Stimulated activated naive CD4-positive, alpha-beta T cell (primary cell): Measurements from ENCODE around the gene RAC2.

Experiments
- DNase-seq, 6 experiments: peaks; one replicate each; lab custom pipeline; 2025; lab: John Stamatoyannopoulos, UW

Gene RAC2

DNA sequence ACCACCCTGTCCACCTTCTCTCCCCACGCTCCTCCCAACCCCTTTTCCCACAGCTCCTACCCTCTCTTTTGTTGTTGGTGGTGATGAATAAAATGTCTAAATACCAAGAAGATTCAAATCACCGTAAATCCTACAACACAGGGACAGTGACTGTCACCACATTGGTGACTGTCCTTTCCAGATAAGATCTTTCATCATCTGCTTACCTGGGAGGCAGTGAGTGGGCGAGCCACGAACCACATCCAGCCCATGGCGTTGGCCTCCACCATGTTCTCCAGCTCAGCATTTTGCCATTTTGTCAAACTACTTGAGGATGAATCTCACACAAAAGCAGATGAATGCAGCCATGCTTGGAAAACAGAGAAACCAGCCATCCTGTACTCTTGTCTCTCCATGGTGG lies 31.6 kb upstream of the RAC2 start:
- no peak for DNase-seq

DNA sequence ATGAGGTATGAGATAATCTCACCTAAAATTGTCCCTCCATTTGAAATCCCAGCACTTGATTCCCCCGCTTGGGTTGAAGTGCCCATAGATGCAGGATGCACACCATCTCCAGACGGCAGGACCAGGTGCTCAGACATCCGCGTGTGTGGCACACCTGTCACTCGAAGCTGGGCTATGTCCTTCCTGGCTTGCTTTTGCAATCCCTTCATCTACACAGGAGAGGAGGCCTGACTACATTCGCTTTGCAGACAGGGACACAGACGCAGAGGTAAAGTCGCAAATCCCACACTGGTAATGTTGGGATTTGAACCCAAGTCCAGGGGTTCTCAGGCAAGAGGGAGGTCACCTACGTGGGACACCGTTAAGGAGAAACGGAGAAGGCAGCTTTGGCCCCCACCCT lies 31.1 kb upstream of the RAC2 start:
- no peak for DNase-seq

DNA sequence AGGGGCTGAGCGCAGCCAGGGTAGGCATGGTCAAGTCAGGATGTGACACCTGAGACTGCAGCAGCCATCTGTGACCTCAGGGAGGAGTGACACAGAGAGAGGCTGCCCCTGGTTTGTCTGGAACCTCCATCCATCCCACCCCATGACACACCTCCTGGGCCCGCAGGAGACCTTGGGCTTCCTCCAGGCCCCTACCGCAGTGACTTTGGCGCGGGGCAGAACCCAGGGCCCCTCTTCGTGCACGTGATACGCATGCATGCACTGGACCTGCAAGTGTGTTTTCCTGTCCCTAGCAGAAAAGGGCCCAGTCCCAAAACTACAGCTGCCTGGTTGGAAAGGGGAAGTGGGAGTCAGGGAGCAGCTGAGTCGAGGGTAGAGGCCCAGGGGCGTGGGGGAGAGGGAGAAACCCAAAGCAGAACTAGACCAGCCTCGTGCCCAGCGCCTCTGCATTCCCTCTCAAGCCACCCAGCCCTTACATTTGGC lies 30.4 kb upstream of the RAC2 start:
- DNase-seq = no peak

DNA sequence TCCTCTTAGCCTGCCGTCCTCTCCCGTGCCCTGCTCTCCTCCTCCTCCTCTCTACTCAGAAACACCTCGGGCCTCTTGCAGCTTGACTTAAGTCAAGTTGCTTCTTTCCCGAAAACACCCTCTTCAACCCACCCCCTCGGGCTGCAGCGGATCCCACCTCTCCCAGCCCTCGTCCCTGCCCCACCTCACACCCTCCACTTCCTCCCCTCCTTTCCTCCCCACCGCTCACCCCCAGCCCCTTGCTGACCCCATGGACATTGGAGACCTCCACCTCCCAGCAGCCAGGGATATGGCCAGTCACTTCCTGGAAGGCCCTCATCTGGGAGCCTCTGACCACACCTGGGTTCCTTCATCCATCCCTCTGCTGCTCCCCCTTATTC lies 29.8 kb upstream of the RAC2 start:
- no peak for DNase-seq

DNA sequence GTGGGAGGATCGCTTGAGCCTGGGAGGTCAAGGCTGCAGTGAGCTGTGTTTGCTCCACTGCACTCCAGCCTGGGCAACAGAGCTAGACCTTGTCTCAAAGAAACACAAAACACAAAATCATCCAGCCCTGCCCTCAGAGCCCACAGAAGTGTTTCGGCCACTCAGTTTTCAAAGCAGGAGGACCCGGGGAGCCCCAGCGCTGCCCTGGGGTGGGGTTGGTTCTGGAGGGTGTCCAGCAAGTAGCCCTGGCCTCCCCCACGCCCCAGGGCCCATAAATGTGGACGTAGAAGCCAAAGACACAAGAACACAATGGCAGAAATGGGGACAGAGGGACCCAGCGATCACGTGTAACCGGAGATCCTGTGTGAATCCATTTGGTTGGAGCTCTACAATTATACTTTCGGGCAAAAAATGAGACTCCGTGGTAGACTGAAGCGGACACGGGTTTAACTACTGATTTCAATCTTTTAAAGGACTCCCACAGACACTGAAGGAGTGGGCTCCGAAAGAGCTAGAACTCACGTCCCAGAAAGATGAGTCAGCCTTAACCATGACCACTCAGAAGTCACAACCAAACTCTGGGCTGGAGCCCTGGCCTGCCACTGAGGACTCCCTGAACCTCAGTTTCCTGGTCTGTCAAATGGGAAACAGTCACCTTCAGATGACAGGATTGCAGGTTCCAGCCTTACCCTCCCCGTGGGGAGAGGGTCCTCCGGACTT lies 29.2 kb upstream of the RAC2 start:
- DNase-seq = no peak

DNA sequence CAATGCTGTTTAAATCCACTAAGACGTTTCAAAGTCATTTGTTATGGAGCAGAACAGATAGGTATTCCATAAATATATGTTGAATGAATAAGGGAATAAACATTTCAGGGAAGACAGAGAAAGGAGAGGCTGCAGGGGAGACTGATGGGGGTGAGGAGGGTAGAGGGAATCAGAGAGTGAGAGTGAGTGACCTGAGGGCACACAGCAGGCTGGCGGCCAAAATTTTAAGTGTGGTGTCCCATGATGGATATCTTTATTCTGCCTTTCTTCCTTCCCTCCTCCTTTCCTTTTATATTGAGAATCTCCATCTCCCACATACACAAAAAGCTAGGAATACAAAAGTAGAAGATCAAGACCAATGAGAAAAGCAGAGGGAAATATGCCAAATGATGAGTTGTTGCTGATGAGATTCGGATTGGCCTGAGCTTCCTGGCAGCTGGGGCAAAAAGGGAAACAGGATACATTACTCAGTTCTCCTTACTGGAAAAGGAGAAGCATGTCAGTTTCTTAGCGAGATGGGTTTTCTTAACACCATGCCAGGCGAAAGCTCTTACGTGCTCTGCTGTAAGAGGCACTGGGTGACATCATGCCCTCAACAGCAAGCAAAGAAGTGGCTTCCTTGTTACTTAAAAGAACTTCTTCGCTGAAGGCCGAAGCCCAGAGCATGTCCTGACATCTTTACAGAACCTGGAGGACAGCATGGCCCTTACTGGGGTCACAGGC lies 27.0 kb upstream of the RAC2 start:
- DNase-seq = no peak

DNA sequence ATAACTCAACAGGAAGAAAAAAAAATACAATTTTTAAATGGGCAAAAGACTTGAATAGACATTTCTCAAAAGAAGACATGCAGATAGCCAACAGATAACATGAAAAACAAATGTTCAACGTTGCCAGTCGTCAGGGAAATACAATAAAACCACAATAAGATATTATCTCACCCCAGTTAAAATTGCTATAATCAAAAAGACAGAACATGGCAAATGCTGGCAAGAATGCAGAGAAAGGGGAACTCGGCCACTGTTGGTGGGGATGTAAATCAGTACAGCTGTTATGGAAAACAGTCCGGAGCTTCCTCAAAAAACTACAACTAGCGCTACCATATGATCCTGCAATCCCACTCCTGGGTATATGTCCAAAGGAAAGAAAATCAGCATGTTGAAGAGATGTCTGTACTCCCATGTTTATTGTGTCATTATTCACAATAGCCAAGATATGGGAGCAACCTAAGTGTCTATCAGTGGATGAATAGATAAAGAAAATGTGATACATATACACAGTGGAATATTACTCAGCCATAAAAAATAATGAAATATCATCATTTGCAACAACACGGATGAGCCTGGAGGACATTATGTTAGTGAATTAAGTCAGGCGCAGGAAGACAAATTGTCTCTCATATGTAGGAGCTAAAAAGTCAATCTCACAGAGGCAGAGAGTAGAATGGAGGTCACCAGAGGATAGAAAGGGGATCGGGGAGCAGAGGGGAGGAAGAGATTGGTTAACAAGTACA lies 26.0 kb upstream of the RAC2 start:
- peak in 3 of 6 experiments; percentile 6 to 16 (median 13) for DNase-seq

DNA sequence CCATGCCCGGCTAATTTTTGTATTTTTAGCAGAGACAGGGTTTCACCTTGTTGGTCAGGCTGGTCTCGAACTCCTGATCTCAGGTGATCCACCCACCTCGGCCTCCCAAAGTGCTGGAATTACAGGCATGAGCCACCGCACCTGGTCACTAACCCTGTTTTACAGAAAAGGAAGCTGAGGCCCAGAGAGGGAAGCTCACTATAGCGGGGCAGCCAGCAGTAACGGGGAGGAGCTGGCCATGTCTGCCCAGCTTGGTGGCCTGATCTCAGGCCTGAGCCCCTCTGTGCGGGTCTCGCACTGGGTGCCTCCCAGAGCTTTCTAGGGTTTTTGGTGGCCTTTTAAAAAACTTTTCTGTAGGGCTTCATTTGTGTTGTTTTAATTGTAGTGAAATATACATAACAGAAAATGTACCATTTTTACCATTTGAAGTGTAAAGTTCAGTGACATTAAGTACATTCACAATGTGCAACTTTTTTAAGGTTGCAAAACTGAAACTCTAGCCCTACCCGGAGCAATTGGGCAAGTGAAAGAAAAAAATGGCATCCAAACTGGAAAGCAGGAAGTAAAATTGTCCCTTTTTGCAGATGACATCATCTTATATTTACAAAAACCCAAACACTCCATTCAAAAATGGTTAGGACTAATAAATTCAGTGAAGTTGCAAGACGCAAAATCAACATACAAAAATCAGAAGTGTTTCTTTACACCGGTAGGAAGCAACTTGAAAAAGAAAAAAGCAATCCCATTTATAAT lies 23.8 kb upstream of the RAC2 start:
- no peak for DNase-seq

DNA sequence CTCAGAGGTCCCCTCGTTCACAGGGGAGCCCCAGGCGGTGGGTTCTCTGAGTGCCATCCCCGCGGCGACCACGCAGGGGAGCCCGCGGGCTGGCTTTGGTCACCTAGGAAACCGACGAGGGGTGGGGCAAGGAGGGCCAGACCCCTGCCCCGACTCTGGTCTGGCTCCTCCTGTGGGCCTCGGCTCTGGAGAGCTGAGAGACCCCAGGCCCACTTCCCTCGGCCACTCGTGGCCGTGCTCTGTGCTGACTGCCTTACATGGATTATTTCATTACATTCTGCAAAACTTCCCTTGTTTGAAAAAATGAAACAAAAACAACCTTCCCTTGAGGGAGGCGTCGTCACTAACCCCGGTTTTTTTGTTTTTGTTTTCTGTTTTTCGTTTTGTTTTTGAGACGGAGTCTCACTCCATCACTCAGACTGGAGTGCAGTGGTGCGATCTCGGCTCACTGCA lies 23.1 kb upstream of the RAC2 start:
- DNase-seq = peak; percentile 58 to 77 (median 68)

DNA sequence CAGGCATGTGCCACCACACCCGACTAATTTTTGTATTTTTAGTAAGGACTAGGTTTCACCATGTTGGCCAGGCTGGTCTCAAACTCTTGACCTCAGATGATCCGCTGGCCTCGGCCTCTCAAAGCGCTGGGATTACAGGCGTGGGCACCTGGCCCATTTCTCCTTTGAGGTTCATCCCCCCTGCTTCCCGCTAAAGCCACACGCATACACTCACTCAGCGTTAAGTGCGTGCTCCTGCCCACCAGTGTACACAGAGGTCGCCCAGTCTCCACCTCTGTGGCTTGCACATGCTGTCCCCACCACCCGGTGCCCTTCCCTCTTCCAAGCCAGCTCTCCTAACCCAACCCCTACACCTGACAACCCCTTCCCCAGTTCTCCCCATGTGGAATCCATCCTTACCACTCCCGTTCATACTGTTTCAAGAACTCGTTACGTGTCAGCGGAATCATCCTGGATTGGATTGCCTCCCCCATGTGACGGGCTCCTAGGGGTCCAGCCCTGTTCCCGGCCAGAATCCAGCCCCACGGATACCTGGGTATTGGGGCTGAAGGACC lies 22.6 kb upstream of the RAC2 start:
- no peak for DNase-seq

DNA sequence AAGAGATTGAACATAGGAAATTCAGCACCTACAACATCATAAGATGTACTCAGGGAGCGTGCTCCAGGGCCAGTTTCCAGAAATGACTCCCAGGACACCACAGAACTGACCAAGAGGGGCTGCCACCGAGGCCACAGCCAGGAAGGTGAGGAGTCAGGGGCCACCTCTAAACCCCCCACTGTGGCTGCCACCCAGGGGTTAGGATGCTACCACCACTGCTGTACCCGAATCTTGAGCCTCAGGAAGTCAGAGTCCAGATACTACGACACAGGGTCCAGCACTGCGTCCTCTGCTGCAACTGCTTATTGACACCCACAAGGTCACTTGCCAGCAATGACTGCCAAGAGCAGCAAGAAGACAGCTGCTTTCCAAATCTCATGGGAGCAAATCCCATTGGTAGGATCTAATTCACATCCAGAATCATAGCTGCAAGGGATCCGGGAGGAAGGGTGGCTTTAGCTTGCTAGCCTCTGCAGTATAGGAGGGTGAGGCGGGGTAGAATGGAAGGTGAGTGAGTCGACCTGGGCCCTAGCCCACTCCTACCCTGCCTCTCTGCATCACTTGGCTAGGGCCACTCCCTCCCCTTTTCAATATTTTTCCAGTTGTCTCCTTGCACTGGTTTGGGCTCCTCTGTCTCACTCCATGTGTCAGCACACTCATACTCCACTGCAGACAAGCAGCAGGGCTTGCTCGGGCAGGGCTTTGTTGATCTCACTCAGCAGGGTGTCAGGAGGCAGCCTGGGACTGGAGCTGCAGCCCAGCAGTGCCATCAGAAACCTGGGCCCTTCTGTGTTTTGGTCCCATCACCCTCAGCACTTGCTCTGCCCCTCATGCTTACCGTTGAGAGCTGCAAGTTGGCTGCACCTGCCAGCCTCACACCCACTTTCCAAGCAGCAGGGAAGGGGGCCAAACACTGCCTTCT lies 20.2 kb upstream of the RAC2 start:
- no peak for DNase-seq

DNA sequence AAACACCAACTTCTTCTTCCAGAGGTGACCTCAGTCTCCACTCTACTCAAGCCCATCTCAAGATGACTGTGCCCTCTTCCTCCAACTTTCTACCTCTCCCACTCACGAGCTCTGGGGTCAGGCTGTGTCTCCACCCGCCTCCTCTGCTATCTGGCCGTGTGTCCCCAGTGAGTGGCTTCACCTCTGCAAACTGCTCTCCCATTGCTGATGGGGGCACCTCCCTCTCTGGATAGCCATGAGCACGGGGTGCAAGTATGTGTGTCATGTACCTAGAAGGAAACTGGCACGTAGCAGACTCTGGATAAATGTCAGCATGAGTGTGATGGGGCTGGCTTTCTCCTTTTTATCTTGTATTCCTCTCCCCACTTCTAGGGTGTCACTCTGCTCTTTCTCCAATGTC lies 18.3 kb upstream of the RAC2 start:
- no peak for DNase-seq

DNA sequence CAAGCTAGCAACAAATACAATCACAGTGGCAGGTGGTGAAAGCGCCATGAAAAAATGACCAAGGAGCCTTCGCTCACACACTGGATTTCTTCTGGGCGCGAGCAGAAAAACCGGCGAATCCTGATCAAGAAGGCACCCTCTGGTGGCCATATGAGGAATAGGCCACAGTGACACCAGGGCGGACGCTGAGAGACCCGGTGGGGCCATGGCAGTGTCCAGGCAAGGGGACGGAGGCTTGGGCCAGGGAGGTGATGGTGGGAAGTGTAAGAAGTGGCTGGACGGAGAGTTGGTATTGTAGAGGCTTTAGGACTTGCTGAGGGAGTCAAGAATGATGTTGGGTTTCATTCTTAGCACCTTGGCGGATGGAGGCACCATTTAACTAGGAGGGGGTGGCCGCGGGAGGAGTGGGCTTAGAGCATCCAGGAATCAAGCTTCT lies 16.9 kb upstream of the RAC2 start:
- peak; percentile 25 to 77 (median 50) for DNase-seq

DNA sequence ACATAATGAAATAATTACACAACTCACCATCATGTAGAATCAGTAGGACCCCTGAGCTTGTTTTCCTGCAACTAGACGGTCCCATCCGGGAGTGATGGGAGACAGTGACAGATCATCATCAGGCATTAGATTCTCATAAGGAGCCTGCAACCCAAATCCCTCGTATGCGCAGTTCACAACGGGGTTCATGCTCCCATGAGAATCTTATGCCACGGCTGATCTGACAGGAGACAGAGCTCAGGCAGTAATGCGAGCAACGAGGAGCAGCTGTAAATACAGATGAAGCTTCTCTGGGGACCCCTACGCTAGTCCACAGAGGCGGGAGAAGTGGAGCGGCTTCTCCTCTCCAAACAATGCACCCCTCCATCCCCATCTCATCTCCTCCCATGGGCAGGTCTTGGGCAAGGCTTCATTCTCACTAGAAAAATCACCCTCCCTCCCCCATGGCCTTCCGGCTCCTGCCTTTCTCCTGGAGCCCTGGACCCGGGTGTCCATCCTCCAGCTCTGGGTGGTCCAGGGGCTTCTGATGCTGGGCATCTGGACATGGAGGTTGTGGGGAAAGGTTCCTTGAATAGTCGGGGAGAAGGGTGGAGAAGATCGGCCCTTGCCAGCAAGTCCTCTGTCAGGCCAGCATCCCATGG lies 16.2 kb upstream of the RAC2 start:
- DNase-seq = no peak

DNA sequence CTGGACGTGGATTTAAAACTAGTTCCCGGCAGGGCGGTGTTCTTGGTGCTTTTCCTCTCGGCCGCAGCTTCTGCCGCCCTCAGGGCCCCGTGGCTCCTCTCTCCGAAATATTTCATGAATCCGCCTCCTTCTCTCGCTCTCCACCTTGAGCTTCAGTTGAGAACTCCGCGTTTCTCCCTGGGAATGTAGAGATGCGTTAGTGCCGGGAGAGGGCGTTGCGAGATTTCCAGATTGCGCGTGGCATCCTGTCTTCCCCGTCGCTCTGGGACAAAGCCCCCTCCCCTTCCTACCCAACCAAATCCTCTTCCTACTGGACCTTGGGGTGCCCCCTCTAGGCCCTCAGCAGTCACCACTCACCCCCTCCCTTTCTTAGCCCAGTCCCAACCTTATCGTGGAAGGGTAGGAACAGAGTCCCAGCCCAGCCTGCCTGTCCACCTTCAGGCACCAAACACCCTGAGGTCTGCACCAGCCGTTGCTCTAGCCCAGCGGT lies 15.5 kb upstream of the RAC2 start:
- DNase-seq = peak in 5 of 6 experiments; percentile 17 to 34 (median 29)

DNA sequence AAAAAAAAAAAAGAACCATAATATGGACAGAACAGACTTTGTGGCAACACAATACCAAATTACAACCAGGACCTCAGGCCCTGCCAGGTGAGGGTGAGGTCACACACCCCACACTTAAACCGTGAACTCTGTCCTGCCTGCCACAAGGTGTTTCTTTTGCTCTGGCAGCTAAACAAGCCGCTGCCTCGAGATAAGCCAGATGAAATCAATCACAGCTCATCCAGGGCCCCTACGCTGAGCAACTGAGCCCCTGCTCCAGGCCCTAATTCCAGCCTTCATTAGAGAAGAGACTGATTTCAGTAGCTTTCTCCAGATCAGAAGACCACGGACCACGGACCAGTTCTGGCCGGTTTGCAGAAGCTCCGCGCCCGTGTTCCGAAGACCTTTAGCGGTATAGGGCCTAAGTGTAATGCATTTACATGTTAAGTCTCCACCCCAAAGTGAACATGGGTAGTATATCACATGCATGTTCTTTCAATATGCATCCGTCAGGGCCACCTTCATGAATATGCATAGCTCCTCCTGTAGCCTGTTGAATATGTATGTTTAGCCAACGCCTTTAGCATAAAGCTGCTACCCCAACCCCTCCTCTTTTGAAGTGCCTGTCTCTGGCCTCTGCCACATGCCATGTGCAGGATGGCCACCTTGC lies 14.8 kb upstream of the RAC2 start:
- DNase-seq = no peak

DNA sequence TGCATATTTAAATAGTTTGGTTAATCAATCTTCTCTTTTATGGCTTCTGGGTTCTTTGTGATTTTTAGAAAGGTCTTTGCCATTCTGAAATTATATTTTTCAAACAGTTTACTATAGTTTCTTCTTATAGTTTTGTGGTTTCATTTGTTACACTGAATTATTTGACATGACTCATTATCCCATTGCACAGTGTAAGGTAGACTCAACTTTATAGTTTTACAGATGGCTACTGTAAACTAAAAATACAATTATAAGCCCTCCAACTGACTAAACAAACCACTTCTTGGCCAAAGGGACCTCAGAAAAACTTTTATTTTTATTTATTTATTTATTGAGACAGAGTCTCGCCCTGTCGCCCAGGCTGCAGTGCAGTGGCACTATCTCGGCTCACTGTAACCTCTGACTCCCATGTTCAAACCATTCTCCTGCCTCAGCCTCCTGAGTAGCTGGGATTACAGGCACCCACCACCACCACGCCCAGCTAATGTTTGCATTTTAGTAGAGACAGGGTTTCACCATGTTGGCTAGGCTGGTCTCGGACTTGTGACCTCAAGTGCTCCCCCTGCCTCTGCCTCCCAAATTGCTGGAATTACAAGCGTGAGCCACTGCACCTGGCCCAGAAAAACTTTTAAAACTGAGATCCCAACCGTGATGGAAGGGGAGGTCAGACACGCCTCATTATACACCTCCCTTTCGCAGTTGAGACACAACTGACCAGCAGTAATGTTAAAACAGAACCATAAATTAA lies 14.1 kb upstream of the RAC2 start:
- DNase-seq = no peak

DNA sequence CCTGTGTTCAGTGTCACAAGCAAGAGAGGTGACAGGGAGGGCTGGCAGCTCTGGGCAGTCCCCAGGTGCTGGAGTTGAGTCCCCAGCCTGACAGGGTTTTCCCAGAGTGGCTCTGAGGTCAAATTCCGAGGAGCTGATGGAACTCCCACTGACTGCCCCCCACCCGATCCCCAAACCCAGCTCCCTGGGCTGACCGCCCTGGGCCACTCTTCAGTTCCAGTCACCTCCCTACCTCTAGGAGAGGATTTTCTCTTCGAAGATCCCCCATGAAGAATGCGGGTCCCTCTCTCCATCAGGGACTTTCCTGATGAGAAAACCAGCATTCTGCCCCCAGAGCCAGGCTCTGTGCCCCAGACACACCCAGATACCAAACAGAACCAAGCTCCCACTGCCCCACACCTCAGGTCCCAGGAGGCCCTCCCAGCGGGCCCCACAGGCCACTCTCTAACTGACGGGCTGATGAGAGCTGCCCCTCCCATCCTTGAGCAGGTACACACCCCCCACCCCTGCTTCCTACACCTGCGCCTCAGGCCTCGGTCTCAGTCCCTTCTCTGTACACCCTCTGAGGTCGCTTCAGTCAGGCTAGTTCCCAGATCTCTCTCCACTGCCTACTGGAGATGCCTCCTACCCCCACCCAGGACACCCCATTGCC lies 12.1 kb upstream of the RAC2 start:
- no peak for DNase-seq
